ENCODE results near the gene FGFR4. TPM values are rescaled to one million over a fixed set of nuclear protein-coding genes. Genes with fewer than 3 reads are reported as not detected.

The FGFR4 gene
- total and polyA plus RNA-seq, 2 experiments from 2014 or later, result 43.4 to 150 TPM

DNA sequence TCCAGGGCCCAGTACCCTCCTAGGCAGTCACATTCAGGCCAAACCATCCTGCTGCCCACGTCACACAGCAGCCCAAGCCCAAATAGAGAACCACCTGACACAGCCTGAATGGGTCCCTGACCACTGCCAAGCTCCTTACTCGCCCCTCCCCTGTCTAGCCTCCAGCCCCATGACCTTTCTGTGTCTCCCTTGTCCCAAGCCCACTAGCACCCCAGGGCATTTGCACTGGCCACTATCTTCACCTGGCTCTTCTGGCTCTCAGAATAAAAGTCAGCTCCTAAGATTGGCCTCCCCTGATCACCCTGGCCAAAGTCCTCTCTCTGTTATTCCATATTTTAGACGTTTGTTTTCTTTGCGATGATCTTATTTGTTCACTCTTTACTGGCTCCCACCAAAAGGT is 20.4 kb downstream of the FGFR4 start:
- no peak overlapping the region for H3K4me2 ChIP-seq
- no peaks in the 10 kb centered on the region for H3K36me3 ChIP-seq (ENCODE audit: insufficient read depth)
- H3K9me2 ChIP-seq (ENCODE audit: insufficient read depth), result no peaks in the 10 kb centered on the region
- DNase-seq (ENCODE audit: low spot score) (no peak), ATAC-seq (no peak)
- TF ChIP-seq POLR2AphosphoS5 (IDR thresholded peaks at IDR 0.05; ENCODE audit: low read depth), result no peak
- no peak for TF ChIP-seq STAT1 (IDR thresholded peaks at IDR 0.05; ENCODE audit: unreplicated experiment)
- TF ChIP-seq NANOG (IDR thresholded peaks at IDR 0.05; ENCODE audit: borderline replicate concordance), result no peak
- TF ChIP-seq, protein P1, sequence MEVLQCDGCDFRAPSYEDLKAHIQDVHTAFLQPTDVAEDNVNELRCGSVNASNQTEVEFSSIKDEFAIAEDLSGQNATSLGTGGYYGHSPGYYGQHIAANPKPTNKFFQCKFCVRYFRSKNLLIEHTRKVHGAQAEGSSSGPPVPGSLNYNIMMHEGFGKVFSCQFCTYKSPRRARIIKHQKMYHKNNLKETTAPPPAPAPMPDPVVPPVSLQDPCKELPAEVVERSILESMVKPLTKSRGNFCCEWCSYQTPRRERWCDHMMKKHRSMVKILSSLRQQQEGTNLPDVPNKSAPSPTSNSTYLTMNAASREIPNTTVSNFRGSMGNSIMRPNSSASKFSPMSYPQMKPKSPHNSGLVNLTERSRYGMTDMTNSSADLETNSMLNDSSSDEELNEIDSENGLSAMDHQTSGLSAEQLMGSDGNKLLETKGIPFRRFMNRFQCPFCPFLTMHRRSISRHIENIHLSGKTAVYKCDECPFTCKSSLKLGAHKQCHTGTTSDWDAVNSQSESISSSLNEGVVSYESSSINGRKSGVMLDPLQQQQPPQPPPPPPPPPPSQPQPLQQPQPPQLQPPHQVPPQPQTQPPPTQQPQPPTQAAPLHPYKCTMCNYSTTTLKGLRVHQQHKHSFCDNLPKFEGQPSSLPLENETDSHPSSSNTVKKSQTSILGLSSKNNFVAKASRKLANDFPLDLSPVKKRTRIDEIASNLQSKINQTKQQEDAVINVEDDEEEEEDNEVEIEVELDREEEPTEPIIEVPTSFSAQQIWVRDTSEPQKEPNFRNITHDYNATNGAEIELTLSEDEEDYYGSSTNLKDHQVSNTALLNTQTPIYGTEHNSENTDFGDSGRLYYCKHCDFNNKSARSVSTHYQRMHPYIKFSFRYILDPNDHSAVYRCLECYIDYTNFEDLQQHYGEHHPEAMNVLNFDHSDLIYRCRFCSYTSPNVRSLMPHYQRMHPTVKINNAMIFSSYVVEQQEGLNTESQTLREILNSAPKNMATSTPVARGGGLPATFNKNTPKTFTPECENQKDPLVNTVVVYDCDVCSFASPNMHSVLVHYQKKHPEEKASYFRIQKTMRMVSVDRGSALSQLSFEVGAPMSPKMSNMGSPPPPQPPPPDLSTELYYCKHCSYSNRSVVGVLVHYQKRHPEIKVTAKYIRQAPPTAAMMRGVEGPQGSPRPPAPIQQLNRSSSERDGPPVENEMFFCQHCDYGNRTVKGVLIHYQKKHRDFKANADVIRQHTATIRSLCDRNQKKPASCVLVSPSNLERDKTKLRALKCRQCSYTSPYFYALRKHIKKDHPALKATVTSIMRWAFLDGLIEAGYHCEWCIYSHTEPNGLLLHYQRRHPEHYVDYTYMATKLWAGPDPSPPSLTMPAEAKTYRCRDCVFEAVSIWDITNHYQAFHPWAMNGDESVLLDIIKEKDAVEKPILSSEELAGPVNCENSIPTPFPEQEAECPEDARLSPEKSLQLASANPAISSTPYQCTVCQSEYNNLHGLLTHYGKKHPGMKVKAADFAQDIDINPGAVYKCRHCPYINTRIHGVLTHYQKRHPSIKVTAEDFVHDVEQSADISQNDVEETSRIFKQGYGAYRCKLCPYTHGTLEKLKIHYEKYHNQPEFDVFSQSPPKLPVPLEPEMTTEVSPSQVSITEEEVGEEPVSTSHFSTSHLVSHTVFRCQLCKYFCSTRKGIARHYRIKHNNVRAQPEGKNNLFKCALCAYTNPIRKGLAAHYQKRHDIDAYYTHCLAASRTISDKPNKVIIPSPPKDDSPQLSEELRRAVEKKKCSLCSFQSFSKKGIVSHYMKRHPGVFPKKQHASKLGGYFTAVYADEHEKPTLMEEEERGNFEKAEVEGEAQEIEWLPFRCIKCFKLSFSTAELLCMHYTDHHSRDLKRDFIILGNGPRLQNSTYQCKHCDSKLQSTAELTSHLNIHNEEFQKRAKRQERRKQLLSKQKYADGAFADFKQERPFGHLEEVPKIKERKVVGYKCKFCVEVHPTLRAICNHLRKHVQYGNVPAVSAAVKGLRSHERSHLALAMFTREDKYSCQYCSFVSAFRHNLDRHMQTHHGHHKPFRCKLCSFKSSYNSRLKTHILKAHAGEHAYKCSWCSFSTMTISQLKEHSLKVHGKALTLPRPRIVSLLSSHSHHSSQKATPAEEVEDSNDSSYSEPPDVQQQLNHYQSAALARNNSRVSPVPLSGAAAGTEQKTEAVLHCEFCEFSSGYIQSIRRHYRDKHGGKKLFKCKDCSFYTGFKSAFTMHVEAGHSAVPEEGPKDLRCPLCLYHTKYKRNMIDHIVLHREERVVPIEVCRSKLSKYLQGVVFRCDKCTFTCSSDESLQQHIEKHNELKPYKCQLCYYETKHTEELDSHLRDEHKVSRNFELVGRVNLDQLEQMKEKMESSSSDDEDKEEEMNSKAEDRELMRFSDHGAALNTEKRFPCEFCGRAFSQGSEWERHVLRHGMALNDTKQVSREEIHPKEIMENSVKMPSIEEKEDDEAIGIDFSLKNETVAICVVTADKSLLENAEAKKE (CRISPR knock-in tag; IDR thresholded peaks at IDR 0.05), result no peak
- no peak for TF ChIP-seq EZH2 (IDR thresholded peaks at IDR 0.05; ENCODE audit: low read depth, unreplicated experiment)
- TF ChIP-seq ZNF331 (CRISPR knock-in tag; IDR thresholded peaks at IDR 0.05; ENCODE audit: low read depth), result no peak
- TF ChIP-seq EZH2phosphoT487 (IDR thresholded peaks at IDR 0.05; ENCODE audit: unreplicated experiment), result no peak
- Mint-ChIP-seq H3K36me3 (ENCODE audit: low read depth) (no peaks in the 10 kb centered on the region), H3K4me1 (peaks cover 13% of the 10 kb centered on the region; the same call in 2 of the 3 replicates), H3K4me3 (no peak overlapping the region), H3K27ac (no peak overlapping the region), H3K9me3 (no peaks in the 10 kb centered on the region), H3K27me3 (ENCODE audit: insufficient read depth, low read depth, poor library complexity) (peaks cover 11% of the 10 kb centered on the region)
- no peaks in the 10 kb centered on the region for H3K79me2 ChIP-seq (replicated peaks; ENCODE audit: insufficient read depth)
- no peak overlapping the region for H2AFZ ChIP-seq
- no peak overlapping the region for H3K27ac ChIP-seq (ENCODE audit: low read depth)
- no peaks in the 10 kb centered on the region for H3K27me3 ChIP-seq (ENCODE audit: insufficient read depth)
- H3K4me1 ChIP-seq (ENCODE audit: insufficient read depth), result 0 out of 2 replicates have a peak, but pooled peaks cover 6% of the 10 kb centered on the region
- H3K4me3 ChIP-seq, result no peak overlapping the region
- H3F3A ChIP-seq (replicated peaks; ENCODE audit: low read depth), result no peaks in the 10 kb centered on the region
- no peaks in the 10 kb centered on the region for H4K20me1 ChIP-seq (replicated peaks; ENCODE audit: insufficient read depth)

DNA sequence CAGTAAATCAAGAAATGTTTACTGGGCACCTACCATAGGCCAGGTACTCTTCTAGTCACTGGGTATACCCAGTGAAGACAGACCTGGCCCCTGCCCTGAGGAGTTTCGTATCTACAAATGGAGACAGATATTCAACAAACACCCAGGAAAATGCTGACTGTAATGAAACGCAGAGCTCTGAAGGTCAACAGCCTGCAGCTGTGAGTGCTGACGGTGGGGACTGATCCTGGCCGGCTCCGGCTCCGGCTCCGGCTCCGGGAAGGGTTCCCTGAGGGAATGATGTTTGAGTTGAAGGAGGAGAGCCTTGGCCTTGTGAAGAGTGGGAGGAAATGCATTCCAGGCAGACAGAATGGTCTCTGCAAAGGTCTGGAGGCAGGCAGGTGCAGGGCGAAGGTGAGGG is 23.1 kb downstream of the FGFR4 start:
- Histone ChIP-seq H3K9me2 (ENCODE audit: insufficient read depth) (no peaks in the 10 kb centered on the region), H4K20me1 (replicated peaks; ENCODE audit: insufficient read depth) (no peaks in the 10 kb centered on the region), H2AFZ (peak overlapping the region; percentile 78), H3K79me2 (replicated peaks; ENCODE audit: insufficient read depth) (no peaks in the 10 kb centered on the region), H3K4me1 (ENCODE audit: insufficient read depth) (peaks cover 6% of the 10 kb centered on the region; the same call in 1 of the 2 replicates), H3K27ac (ENCODE audit: low read depth) (no peak overlapping the region), H3F3A (replicated peaks; ENCODE audit: low read depth) (0 out of 2 replicates have a peak, but pooled peaks cover 3% of the 10 kb centered on the region), H3K4me3 (no peak overlapping the region), H3K27me3 (ENCODE audit: insufficient read depth) (no peaks in the 10 kb centered on the region), H3K36me3 (ENCODE audit: insufficient read depth) (no peaks in the 10 kb centered on the region), H3K4me2 (no peak overlapping the region)
- Mint-ChIP-seq H3K27me3 (ENCODE audit: insufficient read depth, low read depth, poor library complexity) (peaks cover 25% of the 10 kb centered on the region), H3K4me1 (peaks cover 15% of the 10 kb centered on the region; the same call in 2 of the 3 replicates), H3K27ac (no peak overlapping the region), H3K36me3 (ENCODE audit: low read depth) (no peaks in the 10 kb centered on the region), H3K4me3 (no peak overlapping the region), H3K9me3 (no peaks in the 10 kb centered on the region)
- DNase-seq (ENCODE audit: low spot score) (no peak), ATAC-seq (no peak)
- TF ChIP-seq, protein P2, sequence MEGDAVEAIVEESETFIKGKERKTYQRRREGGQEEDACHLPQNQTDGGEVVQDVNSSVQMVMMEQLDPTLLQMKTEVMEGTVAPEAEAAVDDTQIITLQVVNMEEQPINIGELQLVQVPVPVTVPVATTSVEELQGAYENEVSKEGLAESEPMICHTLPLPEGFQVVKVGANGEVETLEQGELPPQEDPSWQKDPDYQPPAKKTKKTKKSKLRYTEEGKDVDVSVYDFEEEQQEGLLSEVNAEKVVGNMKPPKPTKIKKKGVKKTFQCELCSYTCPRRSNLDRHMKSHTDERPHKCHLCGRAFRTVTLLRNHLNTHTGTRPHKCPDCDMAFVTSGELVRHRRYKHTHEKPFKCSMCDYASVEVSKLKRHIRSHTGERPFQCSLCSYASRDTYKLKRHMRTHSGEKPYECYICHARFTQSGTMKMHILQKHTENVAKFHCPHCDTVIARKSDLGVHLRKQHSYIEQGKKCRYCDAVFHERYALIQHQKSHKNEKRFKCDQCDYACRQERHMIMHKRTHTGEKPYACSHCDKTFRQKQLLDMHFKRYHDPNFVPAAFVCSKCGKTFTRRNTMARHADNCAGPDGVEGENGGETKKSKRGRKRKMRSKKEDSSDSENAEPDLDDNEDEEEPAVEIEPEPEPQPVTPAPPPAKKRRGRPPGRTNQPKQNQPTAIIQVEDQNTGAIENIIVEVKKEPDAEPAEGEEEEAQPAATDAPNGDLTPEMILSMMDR (conservative IDR thresholded peaks at IDR 0.05; ENCODE audit: low read depth in 2 of 2), result no peak
- no peak for TF ChIP-seq ZNF114 (CRISPR knock-in tag; IDR thresholded peaks at IDR 0.05)

Data from GM23338 (cell line).